Activated CD8-positive, alpha-beta memory T cell treated with anti-CD3 and anti-CD28 coated beads, Interleukin-2, amount 50 U/mL, for 4 hours (primary cell): ENCODE measurements around the gene FIGN.

ENCODE experiments used
- DNase-seq: peaks from one replicate; pipeline ENCODE4 v3.0.0-alpha.2; 2020

Gene FIGN

GRCh38 chr2:163606878-163607277 lies 128.9 kb downstream of the FIGN start:
- DNase-seq, result no peak

GRCh38 chr2:163605779-163606178 lies 130.0 kb downstream of the FIGN start:
- DNase-seq, result no peak

- DNase-seq, result no peak
These were observed 130.8 kb downstream of the FIGN start for GRCh38 chr2:163604941-163605555.

- no peak for DNase-seq
These were observed 133.6 kb downstream of the FIGN start for GRCh38 chr2:163602196-163602595.

GRCh38 chr2:163601377-163601776 lies 134.4 kb downstream of the FIGN start:
- no peak for DNase-seq

- DNase-seq, result no peak
These were observed 135.0 kb downstream of the FIGN start for GRCh38 chr2:163600801-163601200.

- no peak for DNase-seq
These were observed 140.8 kb downstream of the FIGN start for GRCh38 chr2:163595028-163595427.

- no peak for DNase-seq
These were observed 141.3 kb downstream of the FIGN start for GRCh38 chr2:163594497-163594896.

- DNase-seq, result no peak
These were observed 141.8 kb downstream of the FIGN start for GRCh38 chr2:163593982-163594381.

- no peak for DNase-seq
These were observed 142.7 kb downstream of the FIGN start for GRCh38 chr2:163592954-163593622.

GRCh38 chr2:163591461-163591860 lies 144.3 kb downstream of the FIGN start:
- DNase-seq, result no peak

- DNase-seq, result no peak
These were observed 155.1 kb downstream of the FIGN start for GRCh38 chr2:163580757-163581156.

- no peak for DNase-seq
These were observed 161.5 kb downstream of the FIGN start for GRCh38 chr2:163574309-163574708.

- DNase-seq, result no peak
These were observed 162.2 kb downstream of the FIGN start for GRCh38 chr2:163573652-163574051.

GRCh38 chr2:163572850-163573249 lies 163.0 kb downstream of the FIGN start:
- no peak for DNase-seq

- no peak for DNase-seq
These were observed 164.2 kb downstream of the FIGN start for GRCh38 chr2:163571423-163572102.

- no peak for DNase-seq
These were observed 165.4 kb downstream of the FIGN start for GRCh38 chr2:163570391-163570790.

- DNase-seq, result no peak
These were observed 170.6 kb downstream of the FIGN start for GRCh38 chr2:163565192-163565591.

- DNase-seq, result no peak
These were observed 171.6 kb downstream of the FIGN start for GRCh38 chr2:163564236-163564635.

GRCh38 chr2:163563336-163563735 lies 172.5 kb downstream of the FIGN start:
- no peak for DNase-seq

- DNase-seq, result no peak
These were observed 177.4 kb downstream of the FIGN start for GRCh38 chr2:163558251-163559021.

- no peak for DNase-seq
These were observed 179.3 kb downstream of the FIGN start for GRCh38 chr2:163556511-163556910.

GRCh38 chr2:163554864-163555263 lies 180.9 kb downstream of the FIGN start:
- DNase-seq, result no peak

GRCh38 chr2:163553601-163554000 lies 182.2 kb downstream of the FIGN start:
- no peak for DNase-seq
